SIG-M5 treated with dmso at 0.1 percent for 504 hours (cell line): ENCODE data around the gene SLC12A3.

Source experiments
- DNase-seq: peaks from one replicate; lab custom pipeline; 2025; ENCODE audit not compliant: unreplicated experiment; lab: John Stamatoyannopoulos, UW

Gene SLC12A3

DNA sequence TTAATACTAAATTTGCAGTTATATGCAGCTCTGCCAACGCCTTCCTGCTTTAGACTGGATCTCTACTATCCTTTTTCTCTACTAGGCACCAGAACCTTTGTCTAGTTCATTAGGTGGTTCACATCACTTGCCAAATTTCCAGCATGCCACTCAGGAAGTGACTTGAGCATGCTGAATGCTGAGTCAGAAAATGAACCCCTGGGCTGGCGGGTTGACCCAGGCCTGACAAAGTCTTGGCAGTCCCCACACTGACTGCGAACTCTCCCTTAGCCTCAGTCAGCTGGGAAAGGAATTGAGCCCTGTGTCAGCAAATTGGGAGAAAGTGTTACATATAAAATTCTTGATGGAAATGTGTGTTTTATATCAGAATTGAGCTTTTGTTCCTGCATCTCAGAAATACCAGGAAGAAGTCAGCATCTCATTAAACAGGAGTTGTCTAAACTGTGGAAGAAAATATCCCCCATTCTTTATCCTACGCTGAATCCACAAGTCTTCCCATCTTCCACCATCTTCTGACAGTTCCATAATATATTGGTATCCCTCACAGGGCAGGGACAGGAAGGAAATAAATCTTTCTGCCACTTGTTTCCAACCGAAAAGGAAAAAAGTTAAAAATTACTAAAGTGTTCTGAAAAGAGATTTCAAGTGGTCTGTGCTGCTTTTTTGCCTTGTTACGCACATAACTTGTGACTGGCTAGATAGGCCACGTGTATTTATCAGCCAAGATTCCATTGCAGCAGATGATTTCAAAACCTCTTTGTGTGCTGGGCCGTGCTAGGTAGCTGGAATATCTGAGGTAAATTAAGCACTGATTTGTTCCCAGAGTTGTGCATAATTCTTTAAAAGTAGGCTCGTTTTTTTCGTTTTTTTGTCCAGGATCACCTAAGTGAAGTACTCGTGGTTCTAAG is 16.7 kb upstream of the SLC12A3 start:
- DNase-seq, result no peak

DNA sequence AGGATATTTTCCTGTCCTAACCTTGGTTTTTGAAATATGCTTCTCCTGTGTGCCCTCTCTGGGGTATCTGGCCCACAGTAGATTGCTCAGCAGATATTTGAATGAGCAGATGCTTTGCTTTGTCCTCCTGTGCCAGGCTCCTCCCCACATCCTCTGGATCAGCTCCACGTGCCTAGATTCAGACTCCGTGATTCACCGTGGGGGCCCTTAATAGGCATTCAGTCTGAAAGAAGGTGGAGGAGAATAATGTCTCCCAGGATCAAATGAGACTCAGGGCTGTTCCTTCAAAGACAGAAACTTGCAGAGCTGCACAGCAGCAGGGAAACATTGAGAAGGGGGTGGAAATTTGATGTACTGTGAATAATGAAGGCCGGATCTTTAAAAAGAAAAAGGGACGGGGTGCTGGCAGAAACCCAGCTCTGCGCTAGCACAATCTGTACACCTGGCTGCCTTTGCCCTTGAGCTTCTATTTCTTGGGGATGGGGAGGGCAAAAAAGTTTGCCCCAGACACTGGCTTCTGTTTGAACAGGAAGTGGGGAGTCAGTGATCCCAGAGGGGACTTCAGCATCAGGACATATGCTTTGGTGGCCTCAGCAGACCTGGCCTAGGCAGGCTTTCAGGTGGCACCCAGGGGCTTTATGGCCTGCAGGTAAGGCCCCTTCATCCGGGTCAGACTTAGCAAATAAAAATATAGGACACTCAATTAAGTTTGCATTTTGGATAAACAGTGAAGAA is 15.9 kb upstream of the SLC12A3 start:
- DNase-seq, result no peak

DNA sequence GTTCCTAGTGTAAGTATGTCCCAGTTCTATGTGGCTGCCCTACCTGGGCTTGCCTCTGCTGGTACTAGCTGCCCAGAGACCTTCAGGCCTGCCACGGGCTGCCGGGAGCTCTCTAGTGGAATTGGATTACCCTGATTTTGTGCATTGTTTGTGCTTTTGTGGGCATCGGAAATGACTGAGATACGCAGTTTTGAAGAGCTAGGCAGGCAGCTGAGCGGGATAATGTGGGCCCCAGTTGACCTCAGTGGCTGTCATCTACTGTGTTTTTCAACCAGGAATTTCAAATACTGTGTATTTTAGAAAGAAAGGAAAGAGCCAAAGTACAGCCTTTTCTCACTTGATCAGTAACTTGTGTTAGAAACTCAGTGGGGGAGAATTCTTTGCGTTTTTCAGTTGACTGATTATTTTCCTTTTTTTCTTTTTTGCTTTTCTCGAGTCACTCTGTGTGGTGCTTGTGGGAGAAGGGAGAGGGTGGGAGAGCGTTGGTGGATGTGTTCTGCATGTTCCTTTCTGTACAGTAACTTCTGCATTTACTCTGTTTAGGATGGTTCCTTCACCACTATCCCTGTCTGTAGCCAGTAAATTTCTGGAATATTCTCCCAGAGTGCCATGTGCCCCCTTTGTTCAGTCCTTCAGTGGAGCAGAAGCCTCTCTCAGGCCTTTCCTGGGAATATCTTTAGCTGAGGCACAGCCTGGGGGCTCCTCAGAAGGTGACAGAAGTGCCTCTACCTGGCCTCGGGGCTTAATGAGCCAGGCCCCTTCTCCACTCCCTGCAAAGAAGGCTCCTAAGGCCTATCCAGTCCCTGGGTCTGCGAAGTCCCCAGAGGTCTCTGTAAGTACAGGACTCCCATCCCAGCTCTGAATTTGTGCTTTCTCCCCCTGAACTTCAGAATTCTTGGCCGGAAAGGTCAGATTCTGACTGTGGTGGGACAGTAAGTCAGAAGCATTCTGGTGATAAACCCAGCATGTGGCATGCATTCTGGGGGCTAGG is 15.0 kb upstream of the SLC12A3 start:
- no peak for DNase-seq

DNA sequence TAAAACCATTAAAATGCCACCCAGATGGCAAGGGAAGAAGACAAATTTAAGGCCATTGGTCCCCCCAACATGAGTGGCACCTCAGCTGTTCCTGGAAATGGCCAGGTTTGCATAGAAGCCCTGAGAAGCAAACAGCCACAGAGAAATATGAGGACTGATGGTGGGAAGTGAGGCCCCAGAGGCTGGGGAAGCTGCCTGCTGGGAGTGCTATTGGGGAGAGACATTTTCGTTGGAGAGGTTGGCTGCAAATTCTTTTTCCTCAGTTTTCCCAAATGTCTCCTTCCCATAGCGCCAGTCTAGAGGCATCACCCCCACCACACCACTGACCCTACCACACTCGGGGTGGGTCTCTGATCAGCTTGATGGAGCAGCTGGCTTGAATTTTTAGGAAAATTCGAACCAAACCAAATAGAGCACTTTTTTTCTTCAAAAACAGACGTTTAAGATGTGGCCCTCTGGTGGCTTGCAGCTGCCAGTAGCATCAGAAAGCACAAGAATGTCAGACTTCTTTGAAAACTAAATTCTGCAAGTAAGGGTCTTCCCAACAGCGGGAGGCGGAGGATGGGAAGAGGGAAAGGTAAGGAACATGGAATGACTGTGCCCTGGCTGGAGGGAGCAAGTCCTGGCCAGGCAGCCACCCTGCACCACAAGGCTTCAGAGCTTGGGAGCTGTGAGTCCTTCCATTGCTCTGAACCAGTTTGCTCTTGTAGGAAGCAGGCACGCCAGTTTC is 13.2 kb upstream of the SLC12A3 start:
- DNase-seq, result no peak

DNA sequence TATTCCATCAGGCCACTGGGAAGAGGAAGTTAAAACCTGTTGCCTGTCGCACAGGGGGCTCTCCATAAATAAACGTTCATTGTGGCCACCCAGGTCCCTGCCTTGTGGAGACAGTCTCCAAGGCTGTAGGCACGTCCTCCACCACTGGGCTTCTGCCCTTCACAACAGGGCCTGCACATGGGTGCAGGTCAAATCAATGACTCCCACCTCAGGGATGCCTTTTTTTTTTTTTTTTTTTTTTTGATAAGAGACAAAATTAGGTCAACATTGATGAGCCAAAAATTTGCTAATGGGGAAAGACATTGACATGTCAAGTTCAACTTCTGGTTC is 12.6 kb upstream of the SLC12A3 start:
- peak; percentile 49 for DNase-seq

DNA sequence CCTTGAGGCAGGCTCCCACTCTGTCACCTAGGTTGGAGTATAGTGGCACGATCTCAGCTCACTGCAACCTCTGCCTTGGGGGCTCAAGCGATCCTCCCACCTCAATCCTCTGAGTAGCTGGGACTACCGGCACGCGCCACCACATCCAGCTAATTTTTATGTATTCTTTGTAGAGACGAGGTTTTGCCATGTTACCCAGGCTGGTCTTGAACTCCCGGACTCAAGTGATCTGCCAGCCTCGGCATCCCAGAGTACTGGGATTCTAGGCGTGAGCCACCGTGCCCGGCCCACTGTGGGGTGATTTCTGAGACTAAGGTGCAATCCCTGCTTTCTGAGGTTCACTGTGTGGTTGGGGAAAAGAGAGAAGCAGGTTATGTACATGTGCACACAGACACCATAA is 12.0 kb upstream of the SLC12A3 start:
- no peak for DNase-seq

DNA sequence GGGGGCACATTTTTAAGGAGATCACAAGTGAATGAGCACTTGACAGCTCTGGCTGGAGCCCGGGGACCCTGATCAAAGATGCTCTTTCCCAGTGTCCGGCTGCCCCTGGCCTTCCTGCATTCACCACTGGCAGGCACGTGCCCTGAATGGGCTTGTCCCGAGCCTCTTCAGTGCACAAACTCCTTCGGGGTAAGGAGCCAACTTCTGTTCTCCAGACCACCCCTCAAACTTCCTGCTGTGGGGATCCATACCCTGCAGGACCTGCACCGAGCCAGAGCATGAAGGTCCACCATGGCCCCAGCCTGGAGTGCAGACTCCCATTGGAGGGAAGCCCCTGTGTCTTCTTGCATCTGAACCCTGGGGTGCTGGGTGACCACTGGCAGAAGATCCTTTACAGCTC is 9.8 kb upstream of the SLC12A3 start:
- DNase-seq, result no peak

DNA sequence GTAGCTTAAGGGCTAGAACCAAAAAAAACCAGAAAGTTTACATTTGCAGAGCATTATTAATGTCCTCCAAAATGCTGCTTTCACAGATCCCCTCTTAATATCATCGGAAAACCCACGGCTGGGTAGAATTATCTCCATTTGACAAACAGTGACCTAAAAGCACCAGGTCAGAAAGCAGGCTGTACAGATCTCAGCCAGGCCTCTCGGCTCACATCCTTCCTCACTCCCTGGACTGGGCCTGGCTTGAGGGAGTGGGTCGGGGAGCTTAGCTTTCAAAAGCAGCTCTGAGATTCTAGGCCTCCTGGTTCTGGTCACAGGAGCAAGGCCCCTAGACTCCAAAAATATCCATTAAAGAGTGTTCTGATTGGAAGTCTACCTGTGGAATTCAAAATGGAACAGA is 9.1 kb upstream of the SLC12A3 start:
- no peak for DNase-seq

DNA sequence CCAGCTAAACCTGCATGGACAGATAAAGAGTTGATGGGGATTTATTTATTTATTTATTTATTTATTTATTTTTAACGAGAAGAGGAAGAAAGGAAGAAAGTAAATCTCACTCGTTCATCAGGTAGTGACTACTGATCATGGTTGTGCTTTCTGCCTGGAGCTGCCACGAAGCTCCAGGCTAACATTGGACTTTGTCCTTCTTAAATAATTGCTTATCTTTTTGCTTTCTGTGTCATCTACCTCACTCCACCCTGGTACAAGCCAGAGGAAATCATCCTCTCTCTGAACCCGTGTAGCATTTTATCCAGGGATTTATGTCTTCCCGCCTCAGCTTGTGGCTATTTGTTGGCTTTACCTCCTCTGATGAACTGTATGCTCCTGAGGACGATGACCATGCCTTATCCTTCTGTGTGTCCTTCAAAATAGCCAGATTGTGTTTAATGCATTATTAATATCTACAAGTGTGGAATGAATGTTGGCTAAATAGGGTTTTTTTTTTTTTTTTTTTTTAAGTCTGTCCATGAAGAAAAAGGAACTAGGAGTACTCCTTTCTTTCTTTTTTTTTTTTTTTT is 8.0 kb upstream of the SLC12A3 start:
- no peak for DNase-seq

DNA sequence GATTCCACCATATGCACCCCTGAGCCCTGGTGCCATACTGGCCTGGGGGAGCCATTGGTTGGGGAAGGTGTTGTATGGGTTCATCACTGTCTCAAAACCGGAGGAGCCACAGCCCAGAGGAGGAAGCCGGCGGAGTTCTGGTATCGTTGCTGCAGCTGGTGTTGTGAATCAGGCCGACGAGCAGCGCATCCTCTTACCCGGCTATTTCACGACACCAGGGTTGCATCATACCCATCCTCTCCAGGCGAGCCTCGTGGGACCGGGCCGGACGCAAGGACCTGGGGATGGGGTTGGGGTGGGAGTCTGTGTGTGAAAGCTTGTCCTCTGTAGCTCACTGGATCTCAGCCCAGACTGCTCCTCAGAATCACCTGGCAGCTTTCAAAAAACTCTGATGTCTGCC is 6.6 kb upstream of the SLC12A3 start:
- DNase-seq, result peak; percentile 61

DNA sequence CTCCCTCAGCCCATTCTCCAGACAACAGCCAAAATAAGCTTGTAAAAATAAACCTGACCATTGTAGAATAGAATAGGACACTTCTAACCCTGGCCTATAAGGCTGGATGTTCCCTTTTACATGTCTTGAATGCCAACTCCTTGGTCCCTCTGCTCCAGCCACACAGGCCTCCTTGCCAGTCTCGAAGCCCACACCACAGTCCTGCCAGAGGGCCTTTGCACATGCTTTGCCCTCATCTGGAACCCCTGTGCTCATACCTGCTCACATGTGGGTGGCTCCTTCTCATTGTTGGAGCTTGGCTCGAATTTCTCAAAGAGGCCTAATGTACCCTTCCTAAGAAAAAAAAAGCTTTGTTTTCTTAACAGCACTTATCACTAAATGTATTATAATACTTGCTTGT is 5.4 kb upstream of the SLC12A3 start:
- no peak for DNase-seq

DNA sequence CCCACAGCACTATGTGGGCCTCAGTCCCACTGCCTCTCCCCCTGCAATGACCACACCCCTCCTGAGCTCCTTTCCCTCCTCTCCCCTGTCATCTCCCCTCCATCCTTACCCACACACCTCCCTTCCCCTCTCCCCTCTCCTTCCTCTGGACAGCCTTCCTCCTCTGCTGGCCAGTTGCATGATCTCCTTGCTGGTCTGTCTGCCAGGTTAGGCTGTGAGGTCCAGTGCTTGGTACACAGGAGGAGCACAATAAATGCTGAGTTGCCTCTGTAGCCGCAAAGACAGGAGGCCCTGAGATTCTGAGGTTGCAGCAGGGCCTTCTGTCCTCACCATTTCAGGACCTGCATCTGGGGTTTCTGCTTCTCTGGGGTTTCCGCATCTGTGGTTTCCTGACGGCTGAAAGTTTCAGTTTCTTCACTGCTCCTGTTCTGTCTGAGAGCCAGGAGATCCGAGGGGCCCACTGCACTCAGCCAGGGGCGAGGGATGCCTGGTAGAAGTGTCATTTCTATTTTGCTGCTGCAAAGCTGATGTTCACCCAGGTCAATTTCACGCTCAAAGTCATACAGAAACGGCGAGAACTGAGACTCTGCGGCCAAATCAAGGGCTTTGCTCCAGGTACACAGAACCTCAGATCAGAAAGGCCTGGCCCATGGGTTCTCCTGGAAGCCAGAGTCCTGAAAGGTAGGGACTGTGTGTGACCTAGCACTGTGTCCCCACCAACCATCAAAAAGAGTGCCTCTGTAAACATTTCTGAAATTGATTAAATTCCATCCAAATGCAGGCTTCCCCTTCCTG is 4.6 kb upstream of the SLC12A3 start:
- DNase-seq, result no peak

DNA sequence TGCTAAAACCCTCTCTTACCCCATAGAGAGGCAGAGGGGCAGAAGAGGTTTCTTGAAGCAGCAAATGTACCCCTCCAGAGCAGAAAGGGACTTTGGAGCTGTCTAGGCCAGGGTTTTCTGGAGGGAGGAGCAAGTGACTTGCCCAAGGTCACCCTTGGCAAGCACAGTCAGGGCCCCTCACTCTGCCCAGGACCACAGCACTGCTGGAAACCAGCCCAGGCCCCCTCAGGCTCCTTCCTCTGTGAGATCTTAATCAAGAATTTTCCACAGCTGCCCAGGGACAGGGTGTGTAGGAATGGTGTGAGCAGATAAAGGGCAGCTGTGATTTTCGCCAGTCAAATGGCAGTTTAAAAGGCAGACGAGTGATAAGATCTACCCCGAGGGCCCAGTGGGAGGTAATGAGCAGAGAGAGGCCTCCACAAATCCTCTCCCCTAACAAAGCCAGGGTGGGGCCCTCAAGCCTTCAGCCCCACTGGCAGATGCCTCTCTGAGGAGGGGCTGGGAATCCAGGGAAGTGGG is 3.9 kb upstream of the SLC12A3 start:
- DNase-seq, result no peak

DNA sequence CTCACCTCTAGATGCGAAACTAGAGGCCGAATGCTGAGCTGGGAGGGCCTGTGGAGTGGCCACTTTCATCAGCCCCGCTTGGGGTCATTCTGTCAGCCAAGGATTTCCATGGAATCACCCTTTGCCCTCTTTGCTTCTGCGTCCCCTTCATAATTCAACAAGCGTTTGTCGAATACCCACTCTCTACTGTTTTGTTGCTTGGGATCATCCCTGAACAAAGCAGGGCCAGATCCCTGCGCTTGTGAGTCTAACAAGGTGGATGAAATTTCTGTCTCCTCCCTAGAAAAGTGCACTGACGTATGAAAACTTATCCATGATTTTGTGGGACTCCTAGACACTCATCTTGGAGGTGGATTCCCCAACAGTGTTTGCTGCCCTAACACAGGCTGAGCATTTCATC is 3.3 kb upstream of the SLC12A3 start:
- DNase-seq, result no peak

DNA sequence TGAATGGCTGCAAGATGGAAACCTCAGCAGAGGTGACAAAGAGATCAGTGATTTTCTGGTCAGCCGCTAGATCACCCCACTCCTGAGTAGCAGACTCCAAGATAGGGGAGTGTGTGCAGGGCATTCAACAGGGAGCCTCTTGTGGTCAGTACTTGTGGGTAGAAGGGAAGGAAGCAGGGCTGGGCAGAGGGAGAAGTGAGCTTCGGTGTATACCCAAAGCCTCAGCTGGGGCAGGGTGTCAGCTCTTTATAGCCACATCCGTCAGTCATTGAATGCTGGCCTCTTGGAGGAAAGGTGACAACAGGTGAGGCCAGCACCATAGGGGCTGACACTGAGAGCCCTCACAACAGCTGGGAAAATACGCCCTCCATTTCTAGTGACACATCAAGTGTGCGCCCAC is 2.2 kb upstream of the SLC12A3 start:
- DNase-seq, result no peak

DNA sequence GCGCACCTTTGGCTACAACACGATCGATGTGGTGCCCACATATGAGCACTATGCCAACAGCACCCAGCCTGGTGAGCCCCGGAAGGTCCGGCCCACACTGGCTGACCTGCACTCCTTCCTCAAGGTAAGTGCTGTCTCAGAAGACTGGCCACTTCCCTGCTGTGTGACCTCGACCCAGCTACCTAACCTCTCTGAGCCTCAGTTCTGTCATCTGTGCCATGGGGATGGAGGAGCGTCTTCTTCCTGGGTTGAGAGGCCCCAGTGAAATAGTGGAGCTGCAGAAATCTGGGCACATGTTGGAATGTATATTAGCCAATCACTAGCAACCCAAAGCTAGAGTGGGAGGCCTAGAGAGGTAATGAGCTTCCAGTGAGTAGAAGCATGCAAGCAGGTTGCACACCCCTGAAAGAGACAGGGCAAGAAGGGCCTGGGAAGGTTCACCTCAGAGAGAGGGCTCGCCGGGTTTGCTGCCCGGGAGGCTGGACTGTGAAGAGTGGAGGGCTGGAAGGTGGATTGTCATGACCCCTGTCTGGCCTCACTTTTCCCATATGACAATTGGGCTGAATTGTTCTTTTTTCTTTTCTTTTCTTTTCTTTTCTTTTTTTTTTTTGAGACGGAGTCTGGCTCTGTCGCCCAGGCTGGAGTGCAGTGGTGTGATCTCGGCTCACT is 521 bp downstream of the SLC12A3 start:
- no peak for DNase-seq

DNA sequence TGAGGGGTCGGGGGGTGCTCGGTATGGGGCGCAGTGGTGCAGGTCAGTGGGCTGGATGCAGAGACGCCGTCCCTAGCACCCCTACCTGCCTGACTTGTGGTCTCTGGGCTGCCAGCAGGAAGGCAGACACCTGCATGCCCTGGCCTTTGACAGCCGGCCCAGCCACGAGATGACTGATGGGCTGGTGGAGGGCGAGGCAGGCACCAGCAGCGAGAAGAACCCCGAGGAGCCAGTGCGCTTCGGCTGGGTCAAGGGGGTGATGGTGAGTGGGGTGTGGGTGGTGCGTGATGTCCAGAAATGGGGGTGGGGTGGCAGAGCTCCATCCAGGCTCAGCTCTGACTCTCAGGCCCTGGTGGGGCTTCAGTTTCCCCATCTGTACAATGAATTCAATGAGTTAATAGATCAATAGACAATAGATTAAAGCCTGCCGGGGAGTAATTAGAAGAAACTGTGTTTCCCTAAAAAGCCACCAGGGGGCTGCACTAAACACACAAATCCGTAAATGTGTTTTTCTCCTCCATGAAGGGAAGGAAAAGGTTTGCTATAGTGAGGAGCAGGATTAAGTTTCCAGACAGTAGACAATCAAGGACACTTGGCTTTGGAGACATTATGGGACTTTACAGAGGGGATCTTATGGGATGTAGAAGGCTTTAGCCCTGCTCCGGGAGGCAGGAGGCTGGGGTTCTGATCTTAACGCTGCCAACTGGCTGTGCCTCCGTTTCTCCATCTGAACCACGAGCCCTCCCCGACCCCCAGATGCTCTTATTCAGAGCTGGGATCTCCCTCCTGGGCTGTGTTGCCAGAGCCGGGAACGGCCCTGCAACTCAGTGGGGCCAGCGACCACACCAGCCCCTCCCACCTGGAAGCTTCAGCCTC is 2.2 kb downstream of the SLC12A3 start:
- peak; percentile 52 for DNase-seq

DNA sequence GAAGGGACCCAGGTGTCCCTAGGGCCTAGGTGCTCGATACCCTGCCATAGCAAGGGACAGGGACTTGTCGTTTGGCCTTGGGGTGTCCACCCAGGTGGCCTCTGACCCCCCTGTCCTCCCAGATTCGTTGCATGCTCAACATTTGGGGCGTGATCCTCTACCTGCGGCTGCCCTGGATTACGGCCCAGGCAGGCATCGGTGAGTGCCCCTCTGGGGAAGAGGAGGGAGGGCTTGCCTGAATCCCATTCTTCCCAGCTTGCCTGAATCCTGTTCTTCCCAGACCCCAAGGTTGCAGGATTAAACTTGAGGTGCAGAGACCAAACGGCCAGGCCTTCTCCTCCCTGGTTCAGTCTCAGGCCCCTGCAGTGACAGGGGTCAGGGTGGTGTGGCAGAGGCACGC is 3.2 kb downstream of the SLC12A3 start:
- no peak for DNase-seq
